ENCODE results near the gene LNPEP.

DNA sequence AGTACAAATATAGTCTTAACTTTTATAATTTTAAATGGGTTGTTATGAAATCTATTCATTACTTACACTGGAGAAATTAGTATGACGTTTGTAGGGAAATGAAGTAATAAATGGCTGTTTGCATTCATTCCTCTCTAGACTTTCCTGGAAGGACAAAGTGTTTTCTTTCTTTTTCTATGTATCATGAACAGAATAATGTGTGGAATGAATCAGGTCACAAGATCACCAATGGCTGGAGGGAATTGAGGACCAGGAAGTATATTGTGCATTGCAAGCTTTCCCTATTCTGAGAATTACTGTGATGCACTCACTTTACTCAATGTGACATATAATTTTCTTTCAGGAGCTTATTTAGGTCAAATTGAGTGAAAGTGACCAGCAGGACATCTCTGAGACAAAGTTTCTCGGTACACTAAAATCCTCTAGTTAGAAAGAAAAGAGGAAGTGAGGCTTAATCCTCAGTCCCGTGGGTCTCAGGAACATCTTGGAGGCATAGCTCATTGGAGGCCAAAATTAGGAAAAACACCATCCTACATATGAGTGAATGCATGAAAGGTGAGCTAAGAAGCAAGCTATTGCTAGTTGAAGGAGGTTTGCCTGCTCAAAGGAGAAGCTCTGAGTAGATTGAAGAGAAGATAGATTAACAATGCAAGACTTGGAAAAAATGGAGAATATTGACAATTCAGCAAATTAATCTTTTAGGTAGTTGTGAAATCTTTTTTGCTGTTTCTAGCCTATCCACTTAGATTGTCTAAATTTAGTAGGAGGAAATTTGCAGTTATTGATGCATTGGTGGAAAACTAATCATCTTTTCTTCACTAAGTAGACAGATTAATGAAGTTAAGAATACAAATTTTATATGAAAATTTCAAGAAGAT, 31.6 kb upstream of the LNPEP start:
- TF ChIP-seq TOX (CRISPR knock-in tag; IDR thresholded peaks at IDR 0.05; ENCODE audit: borderline replicate concordance) (no peak), OSR1 (CRISPR knock-in tag; IDR thresholded peaks at IDR 0.05) (no peak), CSDC2 (CRISPR knock-in tag; IDR thresholded peaks at IDR 0.05) (no peak), ZNF565 (CRISPR knock-in tag; conservative IDR thresholded peaks at IDR 0.05; ENCODE audit: low read depth) (no peak), RARB (CRISPR knock-in tag; IDR thresholded peaks at IDR 0.05) (no peak), ZNF8 (CRISPR knock-in tag; IDR thresholded peaks at IDR 0.05) (no peak), TCF4 (CRISPR knock-in tag; IDR thresholded peaks at IDR 0.05; ENCODE audit: borderline replicate concordance) (no peak), ARNTL (CRISPR knock-in tag; IDR thresholded peaks at IDR 0.05; ENCODE audit: borderline replicate concordance, low read depth) (no peak), BACH2 (CRISPR knock-in tag; IDR thresholded peaks at IDR 0.05; ENCODE audit: borderline replicate concordance) (no peak), SNAI2 (CRISPR knock-in tag; IDR thresholded peaks at IDR 0.05) (no peak), ZFP30 (CRISPR knock-in tag; IDR thresholded peaks at IDR 0.05) (no peak)
- TF ChIP-seq, protein P1, sequence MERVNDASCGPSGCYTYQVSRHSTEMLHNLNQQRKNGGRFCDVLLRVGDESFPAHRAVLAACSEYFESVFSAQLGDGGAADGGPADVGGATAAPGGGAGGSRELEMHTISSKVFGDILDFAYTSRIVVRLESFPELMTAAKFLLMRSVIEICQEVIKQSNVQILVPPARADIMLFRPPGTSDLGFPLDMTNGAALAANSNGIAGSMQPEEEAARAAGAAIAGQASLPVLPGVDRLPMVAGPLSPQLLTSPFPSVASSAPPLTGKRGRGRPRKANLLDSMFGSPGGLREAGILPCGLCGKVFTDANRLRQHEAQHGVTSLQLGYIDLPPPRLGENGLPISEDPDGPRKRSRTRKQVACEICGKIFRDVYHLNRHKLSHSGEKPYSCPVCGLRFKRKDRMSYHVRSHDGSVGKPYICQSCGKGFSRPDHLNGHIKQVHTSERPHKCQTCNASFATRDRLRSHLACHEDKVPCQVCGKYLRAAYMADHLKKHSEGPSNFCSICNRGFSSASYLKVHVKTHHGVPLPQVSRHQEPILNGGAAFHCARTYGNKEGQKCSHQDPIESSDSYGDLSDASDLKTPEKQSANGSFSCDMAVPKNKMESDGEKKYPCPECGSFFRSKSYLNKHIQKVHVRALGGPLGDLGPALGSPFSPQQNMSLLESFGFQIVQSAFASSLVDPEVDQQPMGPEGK (CRISPR knock-in tag; IDR thresholded peaks at IDR 0.05; ENCODE audit: borderline replicate concordance): no peak
- TF ChIP-seq, protein P2, sequence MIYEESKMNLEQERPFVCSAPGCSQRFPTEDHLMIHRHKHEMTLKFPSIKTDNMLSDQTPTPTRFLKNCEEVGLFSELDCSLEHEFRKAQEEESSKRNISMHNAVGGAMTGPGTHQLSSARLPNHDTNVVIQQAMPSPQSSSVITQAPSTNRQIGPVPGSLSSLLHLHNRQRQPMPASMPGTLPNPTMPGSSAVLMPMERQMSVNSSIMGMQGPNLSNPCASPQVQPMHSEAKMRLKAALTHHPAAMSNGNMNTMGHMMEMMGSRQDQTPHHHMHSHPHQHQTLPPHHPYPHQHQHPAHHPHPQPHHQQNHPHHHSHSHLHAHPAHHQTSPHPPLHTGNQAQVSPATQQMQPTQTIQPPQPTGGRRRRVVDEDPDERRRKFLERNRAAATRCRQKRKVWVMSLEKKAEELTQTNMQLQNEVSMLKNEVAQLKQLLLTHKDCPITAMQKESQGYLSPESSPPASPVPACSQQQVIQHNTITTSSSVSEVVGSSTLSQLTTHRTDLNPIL (CRISPR knock-in tag; IDR thresholded peaks at IDR 0.05; ENCODE audit: low read depth): no peak
